ENCODE results near the gene TGIF2. TPM values are rescaled to one million over a fixed set of nuclear protein-coding genes. Genes with fewer than 3 reads are reported as not detected.

The TGIF2 gene
- total RNA-seq, 1 experiment from 2014 or later: 71.1 TPM

GRCh38 chr20:36629719-36630681 is 56.6 kb downstream of the TGIF2 start:
- H3K4me1 Mint-ChIP-seq: 0 out of 2 replicates have a peak, but pooled peaks cover 3% of the 10 kb centered on the region
- H3K27ac Mint-ChIP-seq: no peak overlapping the region
- H3K9me3 Mint-ChIP-seq: no peaks in the 10 kb centered on the region
- ATAC-seq (peak; percentile 15; the same call in 1 of the 2 replicates), DNase-seq (ENCODE audit: low spot score) (no peak)
- H3K27me3 Mint-ChIP-seq (ENCODE audit: low read depth): no peaks in the 10 kb centered on the region
- ChIA-PET POLR2A (no interaction called here), CTCF (interaction anchor here (0.8 to 1.5 kb wide), 2 partner anchors 15 to 17 kb away, joined by 3 to 7 read pairs; no protein-coding TSS in a partner anchor)
- no peak overlapping the region for H3K4me3 Mint-ChIP-seq
- no peak for TF ChIP-seq PREB (CRISPR knock-in tag; IDR thresholded peaks at IDR 0.05; ENCODE audit: borderline replicate concordance)
- TF ChIP-seq ZNF219 (CRISPR knock-in tag; IDR thresholded peaks at IDR 0.05; ENCODE audit: borderline replicate concordance): no peak
- no peak for TF ChIP-seq GTF2I (CRISPR knock-in tag; conservative IDR thresholded peaks at IDR 0.05)
- TF ChIP-seq SMAD3 (CRISPR knock-in tag; IDR thresholded peaks at IDR 0.05; ENCODE audit: borderline replicate concordance): no peak
- TF ChIP-seq NR1H2 (CRISPR knock-in tag; IDR thresholded peaks at IDR 0.05): no peak
- no peak for TF ChIP-seq TEAD4 (CRISPR knock-in tag; IDR thresholded peaks at IDR 0.05)
- no peaks in the 10 kb centered on the region for H3K36me3 Mint-ChIP-seq

GRCh38 chr20:36631646-36632045 is 58.2 kb downstream of the TGIF2 start:
- CTCF ChIA-PET: interaction anchor here (1.0 to 2.2 kb wide), 8 partner anchors 19 to 232 kb away, joined by 3 to 18 read pairs (median 4); partner anchors contain the start of gene RAB5IF
- DNase-seq (ENCODE audit: low spot score): no peak
- POLR2A ChIA-PET: no interaction called here
- H3K36me3 Mint-ChIP-seq: no peaks in the 10 kb centered on the region
- no peaks in the 10 kb centered on the region; the same call in 1 of the 2 replicates for H3K27me3 Mint-ChIP-seq (ENCODE audit: low read depth)
- H3K27ac Mint-ChIP-seq: no peak overlapping the region
- H3K9me3 Mint-ChIP-seq: no peaks in the 10 kb centered on the region
- 0 out of 2 replicates have a peak, but pooled peaks cover 3% of the 10 kb centered on the region for H3K4me1 Mint-ChIP-seq
- H3K4me3 Mint-ChIP-seq: no peak overlapping the region
- no peak for ATAC-seq
- no peak for TF ChIP-seq MYBL2 (CRISPR knock-in tag; IDR thresholded peaks at IDR 0.05)
- TF ChIP-seq ZNF671 (CRISPR knock-in tag; IDR thresholded peaks at IDR 0.05): no peak
- no peak for TF ChIP-seq ZNF263 (CRISPR knock-in tag; IDR thresholded peaks at IDR 0.05; ENCODE audit: low read depth)
- no peak for TF ChIP-seq JUN (CRISPR knock-in tag; IDR thresholded peaks at IDR 0.05)
- no peak for TF ChIP-seq AR (CRISPR knock-in tag; IDR thresholded peaks at IDR 0.05)
- no peak for TF ChIP-seq ETV6 (CRISPR knock-in tag; IDR thresholded peaks at IDR 0.05)
- TF ChIP-seq, protein P1, sequence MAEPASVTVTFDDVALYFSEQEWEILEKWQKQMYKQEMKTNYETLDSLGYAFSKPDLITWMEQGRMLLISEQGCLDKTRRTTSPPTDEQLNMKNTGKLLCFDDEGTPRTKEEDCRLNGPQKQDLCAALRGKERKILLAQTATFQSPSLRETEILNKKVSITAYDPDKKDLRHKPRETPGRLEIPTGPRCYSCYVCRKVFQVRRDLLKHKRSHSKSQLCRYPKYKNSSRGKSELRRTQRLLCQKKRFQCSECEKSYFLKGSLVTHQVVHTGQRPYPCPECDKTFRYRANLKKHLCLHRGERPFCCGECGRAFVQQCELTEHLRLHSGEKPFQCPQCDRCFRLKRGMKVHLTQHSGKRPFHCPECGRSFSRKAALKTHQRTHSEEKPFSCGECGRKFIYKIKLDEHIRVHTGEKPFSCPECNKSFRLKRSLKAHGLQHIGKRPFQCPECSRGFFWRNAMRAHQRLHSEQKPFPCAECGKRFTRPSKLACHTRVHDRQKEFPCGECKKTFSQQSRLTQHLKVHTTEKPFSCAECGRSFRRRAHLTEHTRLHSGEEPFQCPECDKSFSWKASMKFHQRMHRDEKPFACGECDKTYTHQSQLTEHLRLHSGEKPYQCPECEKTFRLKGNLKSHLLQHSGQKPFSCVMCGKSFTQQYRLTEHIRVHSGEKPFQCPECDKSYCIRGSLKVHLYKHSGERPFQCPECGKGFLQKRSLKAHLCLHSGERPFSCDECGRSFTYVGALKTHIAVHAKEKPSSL (CRISPR knock-in tag; conservative IDR thresholded peaks at IDR 0.05): no peak
- TF ChIP-seq SMAD3 (CRISPR knock-in tag; IDR thresholded peaks at IDR 0.05; ENCODE audit: borderline replicate concordance): no peak
- TF ChIP-seq ZNF532 (CRISPR knock-in tag; IDR thresholded peaks at IDR 0.05; ENCODE audit: borderline replicate concordance): no peak
- TF ChIP-seq IRF2 (CRISPR knock-in tag; IDR thresholded peaks at IDR 0.05; ENCODE audit: borderline replicate concordance, low read depth): no peak
- TF ChIP-seq NFE2L1 (CRISPR knock-in tag; IDR thresholded peaks at IDR 0.05): no peak
- no peak for TF ChIP-seq ZNF317 (CRISPR knock-in tag; IDR thresholded peaks at IDR 0.05; ENCODE audit: borderline replicate concordance, low read depth)
- no peak for TF ChIP-seq ATF1 (CRISPR knock-in tag; IDR thresholded peaks at IDR 0.05)
- TF ChIP-seq HMGA2 (CRISPR knock-in tag; IDR thresholded peaks at IDR 0.05): no peak
- no peak for TF ChIP-seq FOXK1 (CRISPR knock-in tag; IDR thresholded peaks at IDR 0.05)
- TF ChIP-seq NR2C2 (CRISPR knock-in tag; IDR thresholded peaks at IDR 0.05): no peak
- TF ChIP-seq, protein P2, sequence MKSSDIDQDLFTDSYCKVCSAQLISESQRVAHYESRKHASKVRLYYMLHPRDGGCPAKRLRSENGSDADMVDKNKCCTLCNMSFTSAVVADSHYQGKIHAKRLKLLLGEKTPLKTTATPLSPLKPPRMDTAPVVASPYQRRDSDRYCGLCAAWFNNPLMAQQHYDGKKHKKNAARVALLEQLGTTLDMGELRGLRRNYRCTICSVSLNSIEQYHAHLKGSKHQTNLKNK (CRISPR knock-in tag; IDR thresholded peaks at IDR 0.05): no peak
- no peak for TF ChIP-seq TP53 (CRISPR knock-in tag; IDR thresholded peaks at IDR 0.05)
